Measurements from ENCODE around the gene SNX15.
"Not testable (repeated sequence)": the region's sequence is repeated elsewhere in the genome, so short reads cannot be mapped to it uniquely, and the experiment has no call there.

The SNX15 gene, protein sequence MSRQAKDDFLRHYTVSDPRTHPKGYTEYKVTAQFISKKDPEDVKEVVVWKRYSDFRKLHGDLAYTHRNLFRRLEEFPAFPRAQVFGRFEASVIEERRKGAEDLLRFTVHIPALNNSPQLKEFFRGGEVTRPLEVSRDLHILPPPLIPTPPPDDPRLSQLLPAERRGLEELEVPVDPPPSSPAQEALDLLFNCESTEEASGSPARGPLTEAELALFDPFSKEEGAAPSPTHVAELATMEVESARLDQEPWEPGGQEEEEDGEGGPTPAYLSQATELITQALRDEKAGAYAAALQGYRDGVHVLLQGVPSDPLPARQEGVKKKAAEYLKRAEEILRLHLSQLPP

DNA sequence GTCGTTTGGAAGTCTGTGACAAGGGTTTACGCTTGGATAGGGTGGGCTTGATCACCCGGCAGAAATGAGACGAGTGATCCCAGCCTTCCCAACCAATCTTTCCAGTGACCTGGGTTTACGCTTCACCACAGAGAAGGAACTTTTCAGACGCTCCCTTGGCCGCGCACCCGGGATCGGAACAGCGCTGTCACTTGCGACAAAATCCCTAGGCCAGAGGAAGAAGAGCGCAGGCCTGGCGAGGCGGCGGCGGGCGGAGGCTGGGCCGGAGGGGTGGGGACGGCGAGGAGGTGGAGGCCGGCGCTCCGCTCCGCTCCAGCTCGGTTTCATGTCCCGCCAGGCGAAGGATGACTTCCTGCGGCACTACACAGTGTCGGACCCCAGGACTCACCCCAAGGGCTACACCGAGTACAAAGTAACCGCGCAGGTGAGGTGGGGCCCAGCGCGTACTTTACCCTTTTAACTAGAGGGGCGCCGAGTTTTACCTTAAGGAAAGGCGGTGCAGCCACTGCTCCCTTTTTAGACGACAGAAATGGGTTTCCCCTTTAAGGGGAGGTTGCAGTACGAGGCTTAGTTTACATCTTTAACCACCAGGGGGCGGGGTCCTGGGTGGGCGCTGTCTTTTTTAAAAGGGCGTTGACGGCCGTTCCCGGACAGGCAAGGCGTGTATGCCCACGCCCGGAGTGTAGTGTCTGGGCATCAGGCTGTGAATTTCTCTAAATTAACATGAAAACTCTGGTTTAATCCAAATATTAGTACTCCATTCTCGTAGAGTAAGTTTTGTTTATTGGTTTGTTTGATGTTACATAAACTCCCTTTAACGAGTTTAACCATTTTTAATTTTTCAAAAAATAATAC, at the start of gene SNX15:
TSS of gene SNX15 (plus strand) at position 227 of the 855 bp plus-strand sequence. CDS start at position 326, 99 bp downstream.
- peak; percentile 64 to 88 (median 80) for DNase-seq (ENCODE audit: low read depth in 3 of 3)

DNA sequence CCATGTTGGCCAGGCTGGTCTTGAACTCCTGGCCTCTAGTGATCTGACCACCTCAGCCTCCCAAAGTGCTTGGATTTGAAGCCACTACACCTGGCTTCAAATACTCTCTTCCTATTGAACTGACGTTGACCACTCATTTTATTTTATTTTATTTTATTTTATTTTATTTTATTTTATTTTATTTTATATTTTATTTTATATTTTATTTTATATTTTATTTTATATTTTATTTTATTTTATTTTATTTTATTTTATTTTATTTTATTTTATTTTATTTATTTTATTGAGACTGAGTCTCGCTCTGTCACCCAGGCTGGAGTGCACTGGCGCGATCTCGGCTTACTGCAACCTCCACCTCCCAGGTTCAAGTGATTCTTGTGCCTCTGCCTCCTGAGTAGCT, 43.9 kb upstream of the SNX15 start:
- not testable (repeated sequence) for DNase-seq (ENCODE audit: low read depth in 3 of 3)

DNA sequence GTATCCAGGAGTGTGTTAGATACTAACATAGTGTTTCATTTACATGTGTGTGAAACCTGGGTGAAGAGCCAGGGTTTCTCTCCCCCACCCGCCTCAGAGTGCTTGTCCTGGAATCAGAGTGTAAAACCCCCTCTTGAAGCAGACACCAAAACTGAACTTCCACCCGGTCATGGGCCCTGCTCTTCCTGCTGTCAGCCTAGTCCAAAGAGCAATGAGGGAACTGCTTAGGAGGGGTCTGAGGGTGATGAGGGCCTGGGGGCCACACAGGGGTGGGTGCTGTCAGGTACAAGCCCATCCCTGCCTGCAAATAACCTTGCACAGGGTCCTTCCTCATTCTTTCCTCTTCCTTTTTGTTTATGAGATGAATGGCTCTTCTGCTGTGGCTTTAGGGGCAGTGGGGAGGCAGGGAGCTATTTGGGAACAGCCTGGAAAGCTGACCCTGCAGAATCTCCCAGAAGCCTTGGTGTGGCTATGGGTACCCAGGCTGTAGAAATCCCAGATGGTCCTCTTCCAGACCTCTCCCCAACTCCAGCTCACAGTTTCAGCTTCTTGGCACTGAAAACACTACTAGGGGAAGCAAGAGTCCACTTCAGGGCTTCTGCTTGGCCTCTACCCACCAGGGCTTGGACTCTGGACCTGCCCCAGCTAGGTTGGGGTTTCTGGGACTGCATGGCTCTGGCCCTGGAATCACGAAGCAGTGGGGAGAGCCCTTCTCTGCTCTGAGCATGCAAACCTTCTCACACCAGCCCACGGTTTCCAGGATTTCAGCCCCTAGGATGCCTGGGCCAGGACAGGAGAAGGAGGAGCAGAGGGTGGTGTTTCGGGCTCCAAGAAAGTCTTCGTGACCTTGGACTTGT, 39.0 kb upstream of the SNX15 start:
- DNase-seq (ENCODE audit: low read depth in 3 of 3): no peak

DNA sequence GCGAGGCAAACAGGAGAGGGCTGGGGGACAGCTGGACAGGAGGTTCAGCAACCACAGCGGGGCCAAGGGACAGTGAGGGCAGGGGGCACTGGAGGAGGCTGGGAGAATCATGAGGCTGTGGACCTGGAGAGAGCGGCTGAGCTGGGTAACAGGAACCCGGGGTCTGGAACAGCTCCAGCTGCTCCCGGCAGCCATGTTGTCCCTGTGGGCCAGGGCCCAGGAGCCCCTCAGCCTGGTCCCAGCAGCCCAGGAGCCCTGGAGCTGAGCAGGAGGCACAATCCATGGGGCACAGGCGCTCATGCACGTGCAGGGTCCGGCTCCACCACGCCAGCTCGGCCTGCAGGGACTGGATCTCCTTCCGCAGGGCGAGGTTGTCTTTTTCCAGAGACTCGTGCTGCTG, 37.8 kb upstream of the SNX15 start:
- no peak for DNase-seq (ENCODE audit: low read depth in 3 of 3)

DNA sequence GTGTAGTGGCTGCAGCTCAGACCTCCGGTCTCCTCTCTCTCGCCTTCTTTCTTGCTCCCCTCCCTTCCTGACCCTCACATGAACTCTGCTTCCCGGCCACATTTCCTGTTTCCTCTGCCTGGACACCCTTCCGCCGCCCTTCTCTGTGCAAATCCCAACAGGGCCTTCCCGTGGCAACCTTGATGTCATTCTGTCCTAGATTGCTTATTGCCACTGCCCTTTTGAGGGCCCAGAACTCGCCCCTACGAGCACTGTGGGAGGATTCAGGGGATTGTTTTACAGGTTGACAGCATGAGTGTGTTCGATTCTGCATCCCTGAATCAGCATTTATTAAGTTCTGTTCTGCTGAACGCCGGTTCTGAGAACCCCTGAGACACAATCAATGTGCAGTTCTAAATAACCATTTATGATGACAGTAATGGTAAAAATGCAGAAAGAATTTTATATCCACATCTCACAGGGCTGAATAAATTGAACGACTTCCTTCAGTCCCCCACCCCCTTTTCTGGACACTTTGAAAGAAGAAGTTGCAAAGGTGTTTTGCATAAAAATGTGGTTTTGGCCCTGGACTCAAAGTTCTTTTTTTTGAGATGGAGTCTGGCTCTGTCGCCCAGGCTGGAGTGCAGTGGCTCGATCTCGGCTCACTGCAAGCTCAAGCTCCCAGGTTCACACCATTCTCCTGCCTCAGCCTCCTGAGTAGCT, 36.9 kb upstream of the SNX15 start:
- no peak for DNase-seq (ENCODE audit: low read depth in 3 of 3)

DNA sequence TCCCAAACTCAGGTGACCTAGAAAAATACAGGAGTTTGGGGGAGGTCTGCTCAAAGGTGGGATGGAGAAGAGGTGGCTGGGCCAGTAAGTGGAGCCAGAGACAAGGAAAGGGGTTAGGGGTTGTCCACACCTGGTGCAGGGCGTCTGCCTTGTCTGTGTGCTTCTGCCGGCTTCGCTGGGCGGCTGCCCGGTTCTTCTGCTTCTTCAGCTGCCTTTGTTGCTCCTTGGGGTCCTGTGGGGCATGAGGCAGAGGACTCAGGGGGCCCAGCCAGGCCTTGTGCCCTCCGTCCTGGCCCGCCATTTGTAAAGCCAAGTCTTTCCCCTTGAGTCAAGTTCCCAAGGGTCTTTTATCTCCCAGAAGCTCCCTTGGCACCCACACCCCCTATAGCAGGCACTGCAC, 32.9 kb upstream of the SNX15 start:
- no peak for DNase-seq (ENCODE audit: low read depth in 3 of 3)

DNA sequence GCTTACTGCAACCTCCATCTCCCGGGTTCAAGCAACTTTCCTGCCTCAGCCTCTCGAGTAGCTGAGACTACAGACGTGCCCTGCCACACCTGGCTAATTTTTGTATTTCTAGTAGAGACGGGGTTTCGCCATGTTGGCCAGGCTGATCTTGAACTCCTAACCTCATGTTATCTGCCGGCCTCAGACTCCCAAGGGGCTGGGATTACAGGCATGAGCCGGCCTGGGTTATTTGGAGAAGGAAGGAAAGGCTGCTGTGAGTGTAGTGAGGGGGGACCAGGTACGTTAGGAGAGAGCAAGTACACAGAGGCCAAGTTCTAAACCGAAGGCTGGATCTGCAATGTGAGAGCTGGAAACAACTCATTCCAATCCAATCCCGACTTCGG, 30.9 kb upstream of the SNX15 start:
- no peak for DNase-seq (ENCODE audit: low read depth in 3 of 3)

DNA sequence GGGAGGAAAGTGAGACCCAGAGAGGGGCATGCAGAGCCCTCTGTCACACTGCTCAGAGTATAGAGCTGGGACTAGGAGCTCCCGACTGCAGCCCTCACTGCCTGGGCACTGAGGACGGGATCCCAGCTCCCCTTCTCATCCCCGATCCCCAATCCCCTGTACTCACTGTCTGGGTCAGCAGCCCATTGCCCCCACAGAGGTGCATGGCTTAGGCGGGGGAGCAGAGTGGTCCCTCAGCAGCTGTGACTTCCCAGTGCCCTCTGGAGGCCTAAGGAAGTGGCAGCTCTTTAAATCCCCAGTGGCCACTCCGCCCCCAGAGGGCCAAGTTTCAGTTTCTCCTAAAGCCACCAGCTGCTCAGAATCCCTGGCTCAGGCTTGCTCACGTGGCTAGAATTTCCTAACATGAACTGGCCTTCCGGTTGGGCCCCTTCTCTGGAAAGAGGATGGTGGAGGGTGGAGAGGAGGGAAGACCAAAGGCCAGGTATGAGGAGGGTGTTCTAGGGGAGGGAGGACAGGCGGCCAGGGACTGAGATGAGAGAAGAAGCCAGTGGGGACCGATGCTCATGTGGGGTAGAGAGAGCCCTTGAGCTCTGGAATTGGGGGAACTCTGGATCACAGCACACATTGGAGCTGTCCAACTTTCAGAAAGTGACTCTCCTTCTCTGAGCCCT, 30.4 kb upstream of the SNX15 start, which contains the start of gene BATF2:
TSS of gene BATF2 (minus strand) at position 262 of the 671 bp plus-strand sequence. CDS start at position 205, 57 bp downstream.
- DNase-seq (ENCODE audit: low read depth in 3 of 3): no peak

DNA sequence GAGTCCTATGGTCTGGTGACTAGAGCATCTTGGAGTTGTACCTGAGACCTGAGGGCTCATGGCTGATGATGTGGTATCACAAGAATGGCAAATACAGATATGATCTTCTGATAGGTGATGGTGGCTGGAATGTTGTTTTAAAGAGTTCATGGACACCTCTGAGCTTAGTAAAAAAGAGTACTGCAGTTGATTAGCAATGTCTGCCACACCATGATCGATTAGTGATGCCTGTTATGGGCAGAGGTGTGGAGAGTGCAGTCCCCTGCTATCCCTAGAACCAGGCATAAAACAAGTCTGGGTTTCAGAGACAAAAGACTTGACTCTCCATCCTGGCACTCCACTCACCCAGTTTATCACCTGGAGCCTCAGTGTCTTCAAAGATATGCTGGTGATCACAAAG, 29.1 kb upstream of the SNX15 start:
- DNase-seq (ENCODE audit: low read depth in 3 of 3): no peak

DNA sequence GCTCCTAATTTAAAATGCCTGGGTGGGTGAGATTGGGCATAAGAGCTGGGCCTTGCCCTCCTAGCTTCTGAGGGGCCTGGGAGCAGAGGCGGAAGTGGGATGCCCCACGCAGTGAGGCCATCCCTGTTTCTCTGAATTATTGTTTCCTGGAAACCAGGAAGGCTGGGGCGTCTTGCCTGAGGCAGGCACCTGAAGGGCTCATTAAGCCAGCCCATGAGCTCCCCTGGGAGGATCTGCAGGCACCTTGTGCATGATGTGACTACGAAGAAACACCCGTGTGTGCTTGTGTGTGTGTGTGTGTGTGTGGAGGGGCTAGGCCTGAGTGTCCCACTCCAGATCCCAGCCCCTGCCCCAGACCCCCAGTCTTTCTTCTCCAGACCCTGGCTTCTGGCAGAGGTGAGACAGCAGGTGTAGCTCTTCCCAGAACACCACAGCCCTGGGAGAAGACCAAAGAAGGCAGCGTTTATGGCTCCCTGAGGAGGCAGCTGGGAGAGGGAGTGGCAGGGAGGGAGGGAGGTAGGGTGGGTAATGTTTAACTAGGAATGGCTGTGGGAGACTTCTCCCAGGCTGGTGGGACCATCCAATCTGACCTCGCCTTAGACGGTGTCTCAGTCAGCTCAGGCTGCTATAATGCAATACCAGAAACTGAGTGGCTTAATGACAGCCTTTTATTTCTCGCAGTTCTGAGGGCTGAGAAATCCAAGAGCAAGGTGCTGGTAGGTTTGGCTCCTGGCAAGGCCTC, 28.4 kb upstream of the SNX15 start:
- DNase-seq (ENCODE audit: low read depth in 3 of 3): no peak

DNA sequence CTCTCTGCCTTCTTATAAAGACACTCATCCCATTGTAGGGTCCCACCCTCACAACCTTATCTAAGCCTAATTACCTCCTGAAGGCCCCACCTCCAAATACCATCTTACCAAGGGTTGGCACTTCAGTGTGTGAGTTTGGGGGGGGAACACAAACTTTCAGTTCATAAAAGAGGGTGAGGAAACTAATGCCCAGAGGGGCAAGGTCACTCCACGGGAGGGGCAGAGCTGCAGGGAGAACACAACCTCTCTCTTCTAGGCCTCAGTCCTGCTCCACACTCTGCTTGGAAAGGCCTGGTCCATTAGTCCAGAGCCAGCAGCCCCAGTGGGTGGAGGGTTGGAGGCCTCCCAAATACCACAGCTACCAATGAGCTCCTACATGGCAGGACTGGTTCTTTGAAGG, 27.8 kb upstream of the SNX15 start:
- DNase-seq (ENCODE audit: low read depth in 3 of 3): no peak

DNA sequence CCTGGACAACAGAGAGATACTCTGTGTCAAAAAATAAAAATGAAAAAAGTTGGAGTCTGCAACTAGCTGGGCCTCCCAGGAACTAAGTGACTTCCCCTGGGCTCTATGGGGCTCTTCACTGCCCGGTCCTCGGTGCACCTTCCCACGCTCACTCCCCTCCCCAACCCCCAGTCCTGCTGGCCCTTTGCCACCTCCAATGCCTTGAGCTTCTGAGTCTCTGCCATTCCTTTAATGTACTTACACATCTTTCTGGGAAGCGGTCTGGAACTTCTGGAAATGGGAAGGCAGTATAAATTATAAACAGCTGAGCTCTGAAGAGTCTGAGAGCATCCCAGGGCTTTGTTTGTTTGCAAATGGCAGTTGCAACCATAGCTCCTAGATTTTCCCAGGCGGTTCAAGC, 24.5 kb upstream of the SNX15 start:
- no peak for DNase-seq (ENCODE audit: low read depth in 3 of 3)

DNA sequence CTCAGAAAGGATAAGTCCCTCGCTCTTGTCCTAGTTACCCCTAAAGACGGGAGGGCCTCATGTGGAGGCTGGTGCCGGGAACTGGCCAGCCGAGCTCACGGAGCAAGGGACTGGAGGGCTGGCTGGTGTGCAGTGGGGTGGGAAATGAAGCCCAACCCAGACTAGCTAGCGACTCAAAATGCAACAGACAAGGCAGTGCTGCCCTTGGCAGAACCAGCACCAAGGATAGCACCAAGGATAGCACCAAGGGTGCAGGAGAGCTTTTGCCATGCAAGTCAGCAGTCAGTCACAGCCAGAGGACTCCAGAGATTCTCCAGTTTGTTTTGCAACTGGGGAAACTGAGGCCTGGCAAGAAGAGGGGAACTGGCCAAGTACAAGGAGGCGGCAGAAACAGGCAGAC, 24.0 kb upstream of the SNX15 start:
- no peak for DNase-seq (ENCODE audit: low read depth in 3 of 3)

DNA sequence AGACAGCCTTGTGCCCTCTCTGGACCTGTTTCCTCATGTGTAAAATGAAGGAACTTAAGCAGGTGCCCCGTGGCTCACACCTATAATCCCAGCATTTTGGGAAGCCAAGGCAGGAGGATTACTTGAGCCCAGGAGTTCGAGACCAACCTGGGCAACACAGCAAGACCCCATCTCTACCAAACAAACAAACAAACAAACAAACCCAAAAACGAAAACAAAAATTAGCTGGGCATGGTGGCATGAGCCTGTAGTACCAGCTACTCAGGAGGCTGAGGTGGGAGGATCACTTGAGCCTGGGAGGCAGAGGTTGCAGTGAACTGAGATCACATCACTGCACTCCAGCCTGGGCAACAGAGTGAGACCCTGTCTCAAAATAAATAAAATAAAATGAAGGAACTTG, 23.3 kb upstream of the SNX15 start:
- not testable (repeated sequence) for DNase-seq (ENCODE audit: low read depth in 3 of 3)

DNA sequence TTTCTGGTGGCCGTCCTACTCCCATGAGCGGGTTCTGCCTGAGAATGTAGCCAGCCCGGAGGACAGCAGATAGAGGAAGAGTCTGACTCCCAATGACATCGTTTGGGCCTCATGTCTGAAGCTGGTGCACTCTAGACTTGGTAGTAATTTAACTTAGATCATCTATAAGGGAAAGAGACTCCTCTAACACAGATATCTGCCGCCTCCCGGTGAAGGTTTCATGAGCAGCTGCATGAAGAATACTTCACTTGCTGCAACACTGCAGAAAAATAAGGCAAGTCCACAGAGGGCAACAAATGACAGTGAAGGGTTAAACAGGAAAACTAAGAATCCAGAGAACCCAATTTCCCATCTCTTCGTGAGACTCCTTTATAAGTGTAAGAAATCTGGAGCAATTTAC, 19.2 kb upstream of the SNX15 start:
- no peak for DNase-seq (ENCODE audit: low read depth in 3 of 3)

DNA sequence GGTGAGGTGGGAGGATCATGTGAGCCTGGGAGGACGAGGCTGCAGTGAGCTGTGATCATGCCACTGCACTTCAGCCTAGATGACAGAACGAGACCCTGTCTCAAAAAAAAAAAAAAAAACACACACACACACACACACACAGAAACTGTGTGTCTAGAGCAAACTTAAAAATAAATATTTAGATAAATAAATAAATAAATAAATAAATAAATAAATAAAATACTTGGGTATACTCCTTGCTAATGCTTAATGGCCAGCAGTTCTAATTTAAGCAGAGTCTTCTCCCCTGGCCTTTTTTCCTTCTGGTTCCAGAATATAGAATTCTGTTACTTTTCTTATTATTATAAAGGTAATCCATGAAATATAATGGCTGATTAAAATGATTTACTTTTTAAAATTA, 18.4 kb upstream of the SNX15 start:
- no peak for DNase-seq (ENCODE audit: low read depth in 3 of 3)

DNA sequence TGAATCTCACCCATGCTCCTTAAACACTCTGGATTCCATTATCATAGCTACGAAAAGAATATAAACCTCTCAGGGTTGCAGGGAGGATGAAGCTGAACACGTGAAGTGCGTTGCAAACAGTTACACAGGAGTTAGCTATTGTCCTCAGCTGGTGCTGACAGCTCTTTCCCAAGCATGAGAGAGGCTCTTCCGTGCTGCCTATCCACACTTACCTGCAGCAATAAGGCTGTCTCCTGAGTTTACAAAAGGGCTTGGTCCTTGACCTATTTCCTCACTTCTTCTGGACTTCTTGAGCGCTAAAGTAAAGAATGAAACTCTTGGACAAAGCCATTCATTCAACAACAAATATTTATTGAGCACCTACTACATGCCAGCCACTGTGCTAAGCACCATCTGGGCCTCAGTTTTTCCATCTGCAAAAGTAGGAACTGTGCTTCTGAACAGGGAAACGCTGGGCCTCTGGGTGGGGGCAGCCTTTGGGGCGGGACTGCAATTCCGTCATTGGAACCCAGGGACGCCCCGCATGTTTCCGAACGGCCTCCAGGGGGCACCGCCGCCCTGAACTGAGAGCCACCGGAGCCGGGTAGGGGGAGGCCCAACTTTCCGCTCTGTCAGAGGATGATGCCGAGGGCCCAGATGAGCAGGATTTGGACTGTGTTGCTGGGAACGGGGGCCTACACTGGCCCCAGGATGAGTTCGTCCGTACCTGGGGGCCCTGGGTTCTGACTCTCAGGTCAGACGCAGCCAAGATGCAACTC, 13.9 kb upstream of the SNX15 start:
- DNase-seq (ENCODE audit: low read depth in 3 of 3): peak; percentile 81 to 87 (median 81)

DNA sequence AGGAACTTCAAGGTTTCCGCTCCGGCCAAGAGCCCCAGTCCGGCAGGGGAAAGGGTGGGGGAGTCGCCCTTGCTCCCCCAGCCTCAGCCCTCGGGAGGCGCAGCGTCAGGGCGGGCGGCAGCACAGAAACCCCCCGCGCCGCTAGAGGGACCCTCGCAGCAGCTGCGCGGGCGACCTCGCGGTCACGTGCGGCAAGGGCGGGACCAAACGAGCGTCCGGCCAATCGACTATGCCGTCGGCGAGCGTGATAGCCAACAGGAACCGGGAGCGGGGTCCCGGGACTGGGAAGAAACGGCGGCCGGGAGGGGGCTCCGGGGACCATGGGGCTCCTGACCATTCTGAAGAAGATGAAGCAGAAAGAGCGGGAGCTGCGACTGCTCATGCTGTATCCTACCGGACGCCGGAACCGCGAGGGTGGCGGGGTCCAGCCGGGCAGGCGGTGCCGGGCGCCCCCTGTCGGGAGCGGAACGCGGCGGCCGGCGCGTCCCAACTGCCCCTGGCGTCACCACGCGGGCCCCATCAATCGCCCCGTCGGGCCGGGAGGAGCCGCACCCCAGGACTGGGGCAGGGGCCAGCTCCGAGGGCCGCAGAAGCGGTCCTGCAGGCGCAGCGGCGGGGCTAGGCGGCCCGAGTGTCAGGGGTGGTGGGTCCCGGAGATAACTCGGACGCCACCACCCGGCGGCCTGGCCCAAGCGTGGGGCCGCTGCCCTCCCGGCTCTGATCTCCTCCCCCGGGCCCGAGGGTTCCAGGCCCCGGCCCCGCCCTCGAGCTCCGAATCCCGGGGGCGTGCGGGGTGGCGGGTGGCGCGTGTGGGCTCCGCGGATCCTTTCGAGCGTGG, 13.1 kb upstream of the SNX15 start, which contains the start of gene ARL2:
TSS of gene ARL2 (plus strand) at position 273 of the 838 bp plus-strand sequence. CDS start at position 321, 48 bp downstream.
- DNase-seq (ENCODE audit: low read depth in 3 of 3): peak; percentile 72 to 76 (median 73)

Data from stimulated activated CD4-positive, alpha-beta T cell treated with anti-CD3 and anti-CD28 coated beads, TNF-alpha, amount 100 ng/mL, for 4 hours (primary cell).